GM23338 (cell line): Measurements from ENCODE around the gene CYP11A1. TPM values are rescaled to one million over a fixed set of nuclear protein-coding genes. Genes with fewer than 3 reads are reported as not detected.

Experiments
- ATAC-seq: fragments of 200-7000 bp; cut with Tn5 transposase; 3 replicates; pipeline ENCODE4 v1.9.1; 2020
- DNase-seq: peaks from one replicate; pipeline ENCODE4 v3.0.0-alpha.2; 2015; ENCODE audit warnings: low spot score
- H2AFZ ChIP-seq: fragments of 200-600 bp; sonication (generic); 2 replicates; pipeline ENCODE4 v1.8.0; 2016; ENCODE audit warnings: antibody characterized with exemption, mild to moderate bottlenecking, moderate library complexity
- H3F3A ChIP-seq: fragments of 200-600 bp; sonication (generic); replicated peaks from 2 replicates; pipeline ENCODE4 v1.8.0; 2017; ENCODE audit warnings: antibody characterized with exemption, mixed run types, low read depth
- H3K27ac ChIP-seq: fragments of 200-600 bp; sonication (generic); 2 replicates; pipeline ENCODE4 v1.6.1; 2016; ENCODE audit warnings: low read depth
- H3K27me3 ChIP-seq: fragments of 200-600 bp; sonication (generic); 2 replicates; pipeline ENCODE4 v1.8.0; 2016; ENCODE audit warnings: mild to moderate bottlenecking, mixed run types, moderate library complexity; ENCODE audit not compliant: insufficient read depth
- H3K36me3 ChIP-seq: fragments of 200-600 bp; sonication (generic); 2 replicates; pipeline ENCODE4 v1.8.0; 2016; ENCODE audit warnings: mild to moderate bottlenecking; ENCODE audit not compliant: insufficient read depth
- H3K4me1 ChIP-seq: fragments of 200-600 bp; sonication (generic); 2 replicates; pipeline ENCODE4 v1.8.0; 2016; ENCODE audit warnings: mild to moderate bottlenecking, moderate library complexity; ENCODE audit not compliant: insufficient read depth
- H3K4me2 ChIP-seq: fragments of 200-600 bp; sonication (generic); 2 replicates; pipeline ENCODE4 v1.7.1; 2017; ENCODE audit warnings: mixed run types
- H3K4me3 ChIP-seq: fragments of 200-600 bp; sonication (generic); 2 replicates; pipeline ENCODE4 v1.6.1; 2016; ENCODE audit warnings: mixed run types
- H3K79me2 ChIP-seq: fragments of 200-600 bp; sonication (generic); replicated peaks from 2 replicates; pipeline ENCODE4 v1.8.0; 2017; ENCODE audit warnings: mild to moderate bottlenecking; ENCODE audit not compliant: insufficient read depth
- H3K9me2 ChIP-seq: fragments of 200-600 bp; sonication (generic); 2 replicates; pipeline ENCODE4 v1.8.0; 2017; ENCODE audit not compliant: insufficient read depth
- H4K20me1 ChIP-seq: fragments of 200-600 bp; sonication (generic); replicated peaks from 2 replicates; pipeline ENCODE4 v1.8.0; 2017; ENCODE audit warnings: mild to moderate bottlenecking; ENCODE audit not compliant: insufficient read depth
- H3K27ac Mint-ChIP-seq: 2 replicates; pipeline ENCODE4 v1.8.0; 2020; ENCODE audit warnings: inconsistent platforms, mild to moderate bottlenecking, moderate library complexity, mixed read lengths
- H3K27me3 Mint-ChIP-seq: 3 replicates; pipeline ENCODE4 v1.8.0; 2022; ENCODE audit warnings: low read depth, mild to moderate bottlenecking, moderate library complexity, mixed read lengths, inconsistent platforms; ENCODE audit not compliant: insufficient read depth, poor library complexity
- H3K36me3 Mint-ChIP-seq: 3 replicates; pipeline ENCODE4 v1.8.0; 2021; ENCODE audit warnings: low read depth, mild to moderate bottlenecking, inconsistent platforms, moderate library complexity, mixed read lengths
- H3K4me1 Mint-ChIP-seq: 3 replicates; pipeline ENCODE4 v1.8.0; 2020; ENCODE audit warnings: mild to moderate bottlenecking, inconsistent platforms, mixed read lengths
- H3K4me3 Mint-ChIP-seq: 3 replicates; pipeline ENCODE4 v1.8.0; 2021; ENCODE audit warnings: moderate library complexity, mild to moderate bottlenecking, inconsistent platforms, mixed read lengths
- H3K9me3 Mint-ChIP-seq: 3 replicates; pipeline ENCODE4 v1.8.0; 2020; ENCODE audit warnings: moderate library complexity, mild to moderate bottlenecking, inconsistent platforms, mixed read lengths
- CREB1 ChIP-seq: fragments of 250-450 bp; sonication (Bioruptor Pico); IDR thresholded peaks from 2 replicates; pipeline ENCODE4 v1.5.0; 2020; ENCODE audit warnings: low read depth, mild to moderate bottlenecking, moderate library complexity
- CTCF ChIP-seq, 2 experiments: fragments of 200-600 bp in 1 of 2; sonication (generic) in 1 of 2; conservative IDR thresholded peaks; 2 replicates each; pipeline versions ENCODE4 v1.5.1 to v1.6.1; 2016 to 2017; ENCODE audit warnings: antibody characterized with exemption in 2 of 2, low read depth in 2 of 2, mild to moderate bottlenecking in 2 of 2, moderate library complexity in 1 of 2
- EZH2 ChIP-seq: fragments of 200-600 bp; sonication (generic); IDR thresholded peaks from one replicate; pipeline ENCODE4 v1.8.0; 2017; ENCODE audit warnings: antibody characterized with exemption, mild to moderate bottlenecking, low read depth; ENCODE audit not compliant: unreplicated experiment
- EZH2phosphoT487 ChIP-seq: fragments of 200-600 bp; sonication (generic); IDR thresholded peaks from one replicate; pipeline ENCODE4 v1.8.1; 2018; ENCODE audit warnings: antibody characterized with exemption; ENCODE audit not compliant: unreplicated experiment
- JUNB ChIP-seq: IDR thresholded peaks from one replicate; pipeline ENCODE4 v1.6.1; 2016; ENCODE audit warnings: antibody characterized with exemption; ENCODE audit not compliant: unreplicated experiment
- NANOG ChIP-seq: IDR thresholded peaks from 2 replicates; pipeline ENCODE4 v1.6.1; 2016; ENCODE audit warnings: antibody characterized with exemption, borderline replicate concordance
- STAT1 ChIP-seq: IDR thresholded peaks from one replicate; pipeline ENCODE4 v1.6.1; 2016; ENCODE audit warnings: antibody characterized with exemption; ENCODE audit not compliant: unreplicated experiment
- ZNF114 ChIP-seq: fragments of 250-450 bp; sonication (Bioruptor Pico); IDR thresholded peaks from 2 replicates; pipeline ENCODE4 v1.5.0; 2020; ENCODE audit warnings: mild to moderate bottlenecking, moderate library complexity
- ZNF331 ChIP-seq: fragments of 250-450 bp; sonication (Bioruptor Pico); IDR thresholded peaks from 2 replicates; pipeline ENCODE4 v1.5.0; 2020; ENCODE audit warnings: low read depth, mild to moderate bottlenecking, moderate library complexity
- polyA plus RNA-seq: library from polyadenylated mRNA; unstranded; fragments of >200 nt; fragmentation: Nextera tagmentation; extraction: Ambion mirVana; gene quantifications from 2 replicates; pipeline ENCODE4 v1.2.1, GENCODE V29; 2016
- total RNA-seq: library from RNA; depleted of rRNA; stranded (reverse); fragments of >200 nt; shearing (Covaris generic); gene quantifications from 2 replicates; pipeline ENCODE4 v1.2.3, GENCODE V29; 2014
- TF ChIP-seq, protein P1 (sequence below): IDR thresholded peaks from one replicate; pipeline ENCODE4 v1.6.1; 2018; ENCODE audit warnings: antibody characterized with exemption; ENCODE audit not compliant: unreplicated experiment
- TF ChIP-seq, protein P2 (sequence below): fragments of 250-450 bp; sonication (Bioruptor Pico); IDR thresholded peaks from 2 replicates; pipeline ENCODE4 v1.5.0; 2020; ENCODE audit warnings: mild to moderate bottlenecking, moderate library complexity
- TF ChIP-seq, protein P3 (sequence below): IDR thresholded peaks from 2 replicates; pipeline ENCODE4 v1.6.1; 2016; ENCODE audit warnings: antibody characterized with exemption

The CYP11A1 gene
- total and polyA plus RNA-seq, 2 experiments from 2014 or later, result 1.2 to 1.7 TPM

- H3K27ac Mint-ChIP-seq, result no peak overlapping the region
- no peaks in the 10 kb centered on the region for H4K20me1 ChIP-seq
- peaks cover 51% of the 10 kb centered on the region for H3K4me1 Mint-ChIP-seq
- H3K36me3 ChIP-seq, result no peaks in the 10 kb centered on the region
- no peaks in the 10 kb centered on the region; the same call in 2 of the 3 replicates for H3K36me3 Mint-ChIP-seq
- no peak overlapping the region for H3K27ac ChIP-seq
- DNase-seq (peak; percentile 68), ATAC-seq (peak; percentile 39)
- peak overlapping the region; percentile 49 for H2AFZ ChIP-seq
- H3K27me3 ChIP-seq, result peaks cover 50% of the 10 kb centered on the region
- H3K4me2 ChIP-seq, result peak overlapping the region; percentile 66
- no peak overlapping the region; the same call in 2 of the 3 replicates for H3K4me3 Mint-ChIP-seq
- TF ChIP-seq NANOG (no peak), EZH2 (no peak), ZNF114 (no peak), CREB1 (CRISPR knock-in tag) (no peak), EZH2phosphoT487 (no peak), STAT1 (no peak), JUNB (no peak), ZNF331 (CRISPR knock-in tag) (no peak), CTCF (conservative IDR thresholded peaks at IDR 0.05; ENCODE audit: low read depth in 2 of 2) (no peak)
- TF ChIP-seq, protein P1, sequence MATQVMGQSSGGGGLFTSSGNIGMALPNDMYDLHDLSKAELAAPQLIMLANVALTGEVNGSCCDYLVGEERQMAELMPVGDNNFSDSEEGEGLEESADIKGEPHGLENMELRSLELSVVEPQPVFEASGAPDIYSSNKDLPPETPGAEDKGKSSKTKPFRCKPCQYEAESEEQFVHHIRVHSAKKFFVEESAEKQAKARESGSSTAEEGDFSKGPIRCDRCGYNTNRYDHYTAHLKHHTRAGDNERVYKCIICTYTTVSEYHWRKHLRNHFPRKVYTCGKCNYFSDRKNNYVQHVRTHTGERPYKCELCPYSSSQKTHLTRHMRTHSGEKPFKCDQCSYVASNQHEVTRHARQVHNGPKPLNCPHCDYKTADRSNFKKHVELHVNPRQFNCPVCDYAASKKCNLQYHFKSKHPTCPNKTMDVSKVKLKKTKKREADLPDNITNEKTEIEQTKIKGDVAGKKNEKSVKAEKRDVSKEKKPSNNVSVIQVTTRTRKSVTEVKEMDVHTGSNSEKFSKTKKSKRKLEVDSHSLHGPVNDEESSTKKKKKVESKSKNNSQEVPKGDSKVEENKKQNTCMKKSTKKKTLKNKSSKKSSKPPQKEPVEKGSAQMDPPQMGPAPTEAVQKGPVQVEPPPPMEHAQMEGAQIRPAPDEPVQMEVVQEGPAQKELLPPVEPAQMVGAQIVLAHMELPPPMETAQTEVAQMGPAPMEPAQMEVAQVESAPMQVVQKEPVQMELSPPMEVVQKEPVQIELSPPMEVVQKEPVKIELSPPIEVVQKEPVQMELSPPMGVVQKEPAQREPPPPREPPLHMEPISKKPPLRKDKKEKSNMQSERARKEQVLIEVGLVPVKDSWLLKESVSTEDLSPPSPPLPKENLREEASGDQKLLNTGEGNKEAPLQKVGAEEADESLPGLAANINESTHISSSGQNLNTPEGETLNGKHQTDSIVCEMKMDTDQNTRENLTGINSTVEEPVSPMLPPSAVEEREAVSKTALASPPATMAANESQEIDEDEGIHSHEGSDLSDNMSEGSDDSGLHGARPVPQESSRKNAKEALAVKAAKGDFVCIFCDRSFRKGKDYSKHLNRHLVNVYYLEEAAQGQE, result no peak
- TF ChIP-seq, protein P2, sequence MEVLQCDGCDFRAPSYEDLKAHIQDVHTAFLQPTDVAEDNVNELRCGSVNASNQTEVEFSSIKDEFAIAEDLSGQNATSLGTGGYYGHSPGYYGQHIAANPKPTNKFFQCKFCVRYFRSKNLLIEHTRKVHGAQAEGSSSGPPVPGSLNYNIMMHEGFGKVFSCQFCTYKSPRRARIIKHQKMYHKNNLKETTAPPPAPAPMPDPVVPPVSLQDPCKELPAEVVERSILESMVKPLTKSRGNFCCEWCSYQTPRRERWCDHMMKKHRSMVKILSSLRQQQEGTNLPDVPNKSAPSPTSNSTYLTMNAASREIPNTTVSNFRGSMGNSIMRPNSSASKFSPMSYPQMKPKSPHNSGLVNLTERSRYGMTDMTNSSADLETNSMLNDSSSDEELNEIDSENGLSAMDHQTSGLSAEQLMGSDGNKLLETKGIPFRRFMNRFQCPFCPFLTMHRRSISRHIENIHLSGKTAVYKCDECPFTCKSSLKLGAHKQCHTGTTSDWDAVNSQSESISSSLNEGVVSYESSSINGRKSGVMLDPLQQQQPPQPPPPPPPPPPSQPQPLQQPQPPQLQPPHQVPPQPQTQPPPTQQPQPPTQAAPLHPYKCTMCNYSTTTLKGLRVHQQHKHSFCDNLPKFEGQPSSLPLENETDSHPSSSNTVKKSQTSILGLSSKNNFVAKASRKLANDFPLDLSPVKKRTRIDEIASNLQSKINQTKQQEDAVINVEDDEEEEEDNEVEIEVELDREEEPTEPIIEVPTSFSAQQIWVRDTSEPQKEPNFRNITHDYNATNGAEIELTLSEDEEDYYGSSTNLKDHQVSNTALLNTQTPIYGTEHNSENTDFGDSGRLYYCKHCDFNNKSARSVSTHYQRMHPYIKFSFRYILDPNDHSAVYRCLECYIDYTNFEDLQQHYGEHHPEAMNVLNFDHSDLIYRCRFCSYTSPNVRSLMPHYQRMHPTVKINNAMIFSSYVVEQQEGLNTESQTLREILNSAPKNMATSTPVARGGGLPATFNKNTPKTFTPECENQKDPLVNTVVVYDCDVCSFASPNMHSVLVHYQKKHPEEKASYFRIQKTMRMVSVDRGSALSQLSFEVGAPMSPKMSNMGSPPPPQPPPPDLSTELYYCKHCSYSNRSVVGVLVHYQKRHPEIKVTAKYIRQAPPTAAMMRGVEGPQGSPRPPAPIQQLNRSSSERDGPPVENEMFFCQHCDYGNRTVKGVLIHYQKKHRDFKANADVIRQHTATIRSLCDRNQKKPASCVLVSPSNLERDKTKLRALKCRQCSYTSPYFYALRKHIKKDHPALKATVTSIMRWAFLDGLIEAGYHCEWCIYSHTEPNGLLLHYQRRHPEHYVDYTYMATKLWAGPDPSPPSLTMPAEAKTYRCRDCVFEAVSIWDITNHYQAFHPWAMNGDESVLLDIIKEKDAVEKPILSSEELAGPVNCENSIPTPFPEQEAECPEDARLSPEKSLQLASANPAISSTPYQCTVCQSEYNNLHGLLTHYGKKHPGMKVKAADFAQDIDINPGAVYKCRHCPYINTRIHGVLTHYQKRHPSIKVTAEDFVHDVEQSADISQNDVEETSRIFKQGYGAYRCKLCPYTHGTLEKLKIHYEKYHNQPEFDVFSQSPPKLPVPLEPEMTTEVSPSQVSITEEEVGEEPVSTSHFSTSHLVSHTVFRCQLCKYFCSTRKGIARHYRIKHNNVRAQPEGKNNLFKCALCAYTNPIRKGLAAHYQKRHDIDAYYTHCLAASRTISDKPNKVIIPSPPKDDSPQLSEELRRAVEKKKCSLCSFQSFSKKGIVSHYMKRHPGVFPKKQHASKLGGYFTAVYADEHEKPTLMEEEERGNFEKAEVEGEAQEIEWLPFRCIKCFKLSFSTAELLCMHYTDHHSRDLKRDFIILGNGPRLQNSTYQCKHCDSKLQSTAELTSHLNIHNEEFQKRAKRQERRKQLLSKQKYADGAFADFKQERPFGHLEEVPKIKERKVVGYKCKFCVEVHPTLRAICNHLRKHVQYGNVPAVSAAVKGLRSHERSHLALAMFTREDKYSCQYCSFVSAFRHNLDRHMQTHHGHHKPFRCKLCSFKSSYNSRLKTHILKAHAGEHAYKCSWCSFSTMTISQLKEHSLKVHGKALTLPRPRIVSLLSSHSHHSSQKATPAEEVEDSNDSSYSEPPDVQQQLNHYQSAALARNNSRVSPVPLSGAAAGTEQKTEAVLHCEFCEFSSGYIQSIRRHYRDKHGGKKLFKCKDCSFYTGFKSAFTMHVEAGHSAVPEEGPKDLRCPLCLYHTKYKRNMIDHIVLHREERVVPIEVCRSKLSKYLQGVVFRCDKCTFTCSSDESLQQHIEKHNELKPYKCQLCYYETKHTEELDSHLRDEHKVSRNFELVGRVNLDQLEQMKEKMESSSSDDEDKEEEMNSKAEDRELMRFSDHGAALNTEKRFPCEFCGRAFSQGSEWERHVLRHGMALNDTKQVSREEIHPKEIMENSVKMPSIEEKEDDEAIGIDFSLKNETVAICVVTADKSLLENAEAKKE (CRISPR knock-in tag), result no peak
- TF ChIP-seq, protein P3, sequence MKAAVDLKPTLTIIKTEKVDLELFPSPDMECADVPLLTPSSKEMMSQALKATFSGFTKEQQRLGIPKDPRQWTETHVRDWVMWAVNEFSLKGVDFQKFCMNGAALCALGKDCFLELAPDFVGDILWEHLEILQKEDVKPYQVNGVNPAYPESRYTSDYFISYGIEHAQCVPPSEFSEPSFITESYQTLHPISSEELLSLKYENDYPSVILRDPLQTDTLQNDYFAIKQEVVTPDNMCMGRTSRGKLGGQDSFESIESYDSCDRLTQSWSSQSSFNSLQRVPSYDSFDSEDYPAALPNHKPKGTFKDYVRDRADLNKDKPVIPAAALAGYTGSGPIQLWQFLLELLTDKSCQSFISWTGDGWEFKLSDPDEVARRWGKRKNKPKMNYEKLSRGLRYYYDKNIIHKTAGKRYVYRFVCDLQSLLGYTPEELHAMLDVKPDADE, result no peak
- no peaks in the 10 kb centered on the region; the same call in 2 of the 3 replicates for H3K9me3 Mint-ChIP-seq
- no peaks in the 10 kb centered on the region for H3K9me2 ChIP-seq
- H3K4me3 ChIP-seq, result 0 out of 2 replicates have a peak overlapping the region, but pooled peaks have one; percentile 16
- peaks cover 50% of the 10 kb centered on the region for H3K4me1 ChIP-seq
- H3K27me3 Mint-ChIP-seq, result peaks cover 42% of the 10 kb centered on the region
- no peaks in the 10 kb centered on the region; the same call in 1 of the 2 replicates for H3F3A ChIP-seq
- no peaks in the 10 kb centered on the region for H3K79me2 ChIP-seq
Measured at GRCh38 chr15:74300057-74300795, 67.2 kb downstream of the CYP11A1 start.
